GM18502 (cell line): ENCODE results near the gene ARHGEF6.

ENCODE experiments used
- ATAC-seq: cut with Tn5 transposase; IDR thresholded peaks from one replicate; pipeline ENCODE4 v1.9.1; 2021; ENCODE audit warnings: mild to moderate bottlenecking; ENCODE audit not compliant: unreplicated experiment, poor library complexity

Gene ARHGEF6

GRCh38 chrX:136658151-136658550, 122.6 kb downstream of the ARHGEF6 start:
- ATAC-seq: no peak

- no peak for ATAC-seq
Observed at GRCh38 chrX:136656361-136656964, 124.3 kb downstream of the ARHGEF6 start.

GRCh38 chrX:136652822-136653723, 127.7 kb downstream of the ARHGEF6 start:
- ATAC-seq: no peak

- no peak for ATAC-seq
Observed at GRCh38 chrX:136650811-136651210, 129.9 kb downstream of the ARHGEF6 start.

- no peak for ATAC-seq
Observed at GRCh38 chrX:136647677-136648360, 132.9 kb downstream of the ARHGEF6 start, which contains the start of gene CD40LG. TSS of gene CD40LG (plus strand) at chrX:136648158. CDS start at chrX:136648249, 91 bp downstream.

- ATAC-seq: no peak
Observed at GRCh38 chrX:136646602-136647239, 134.0 kb downstream of the ARHGEF6 start.

GRCh38 chrX:136643243-136643642, 137.5 kb downstream of the ARHGEF6 start:
- ATAC-seq: no peak

GRCh38 chrX:136639506-136640176, 141.1 kb downstream of the ARHGEF6 start:
- no peak for ATAC-seq

GRCh38 chrX:136636121-136636520, 144.6 kb downstream of the ARHGEF6 start:
- no peak for ATAC-seq

GRCh38 chrX:136635235-136635634, 145.5 kb downstream of the ARHGEF6 start:
- ATAC-seq: peak; percentile 78

- ATAC-seq: no peak
Observed at GRCh38 chrX:136630881-136631280, 149.9 kb downstream of the ARHGEF6 start.

- ATAC-seq: no peak
Observed at GRCh38 chrX:136629084-136629750, 151.5 kb downstream of the ARHGEF6 start.

GRCh38 chrX:136627409-136627808, 153.3 kb downstream of the ARHGEF6 start:
- no peak for ATAC-seq

- no peak for ATAC-seq
Observed at GRCh38 chrX:136626891-136627290, 153.8 kb downstream of the ARHGEF6 start.

- ATAC-seq: peak; percentile 68
Observed at GRCh38 chrX:136626237-136626636, 154.5 kb downstream of the ARHGEF6 start.

GRCh38 chrX:136625246-136625645, 155.5 kb downstream of the ARHGEF6 start:
- ATAC-seq: no peak

- no peak for ATAC-seq
Observed at GRCh38 chrX:136623396-136623795, 157.3 kb downstream of the ARHGEF6 start.

- ATAC-seq: no peak
Observed at GRCh38 chrX:136622568-136622967, 158.2 kb downstream of the ARHGEF6 start.

- ATAC-seq: no peak
Observed at GRCh38 chrX:136620780-136621179, 160.0 kb downstream of the ARHGEF6 start.
